GM23248 (cell line): ENCODE measurements around the gene STEAP3.

ENCODE experiments used
- EZH2 ChIP-seq: fragments of 200-600 bp; sonication (generic); IDR thresholded peaks from 2 replicates; pipeline ENCODE4 v1.6.1; 2018; ENCODE audit warnings: antibody characterized with exemption, mild to moderate bottlenecking; ENCODE audit not compliant: insufficient read depth, poor library complexity, severe bottlenecking
- EZH2phosphoT487 ChIP-seq: fragments of 200-600 bp; sonication (generic); IDR thresholded peaks from 2 replicates; pipeline ENCODE4 v1.6.1; 2018; ENCODE audit warnings: antibody characterized with exemption, moderate library complexity, mild to moderate bottlenecking, low read depth; ENCODE audit not compliant: insufficient read depth

- TF ChIP-seq EZH2phosphoT487 = no peak
- TF ChIP-seq EZH2 = no peak
Observed at GRCh38 chr2:119208791-119209203, 14.8 kb upstream of the STEAP3 start.
